Thoracic aorta (tissue), 2 donors: ENCODE results near the gene APOL1. TPM values are rescaled to one million over a fixed set of nuclear protein-coding genes. Genes with fewer than 3 reads are reported as not detected.
"Not testable (repeated sequence)": the region's sequence is repeated elsewhere in the genome, so short reads cannot be mapped to it uniquely, and the experiment has no call there.

ENCODE experiments used
- ATAC-seq: fragments of 150-250 bp; one replicate; pipeline ENCODE4 v1.8.0; 2017; ENCODE audit warnings: low read depth; ENCODE audit not compliant: insufficient number of reproducible peaks, low FRiP score
- DNase-seq: peaks from one replicate; pipeline ENCODE4 v3.0.0-alpha.2; 2020; ENCODE audit warnings: low spot score
- H3K27ac ChIP-seq, 2 donors: fragments of 200-600 bp; sonication (generic); 1 replicate in 1 of 2; 2 replicates in 1 of 2; pipeline ENCODE4 v1.5.1; 2016; ENCODE audit warnings: mild to moderate bottlenecking in 2 of 2, moderate library complexity in 2 of 2
- H3K27me3 ChIP-seq: fragments of 200-600 bp; sonication (generic); replicated peaks from 2 replicates; pipeline ENCODE4 v1.6.0; 2016; ENCODE audit warnings: mild to moderate bottlenecking; ENCODE audit not compliant: insufficient read depth
- H3K36me3 ChIP-seq: fragments of 200-600 bp; sonication (generic); one replicate; pipeline ENCODE4 v1.5.1; 2016
- H3K4me1 ChIP-seq, 2 donors: fragments of 200-600 bp; sonication (generic); 1 replicate in 1 of 2; 2 replicates in 1 of 2; pipeline versions ENCODE4 v1.5.1 to v1.6.0; 2016; ENCODE audit warnings: low read depth in 2 of 2, mild to moderate bottlenecking in 1 of 2; ENCODE audit not compliant: control insufficient read depth in 1 of 2
- H3K4me3 ChIP-seq: fragments of 200-600 bp; sonication (generic); 2 replicates; pipeline ENCODE4 v1.5.1; 2016; ENCODE audit warnings: mild to moderate bottlenecking
- H3K9me3 ChIP-seq: fragments of 200-600 bp; sonication (generic); 2 replicates; pipeline ENCODE4 v1.5.1; 2016
- CTCF ChIP-seq: fragments of 200-600 bp; sonication (generic); IDR thresholded peaks from one replicate; pipeline ENCODE4 v1.5.1; 2019; ENCODE audit warnings: antibody characterized with exemption
- total RNA-seq, 2 donors: library from RNA; depleted of rRNA; stranded (reverse); fragments of >200 nt; gene quantifications; one replicate each; pipeline versions ENCODE4 v1.1.0 to v1.2.3, GENCODE V29; 2016

The APOL1 gene
- total RNA-seq, 2 donors from 2014 or later = 40.1 to 47.3 TPM

- no peak overlapping the region for H3K4me3 ChIP-seq
- H3K9me3 ChIP-seq = no peaks in the 10 kb centered on the region
- H3K27me3 ChIP-seq = no peaks in the 10 kb centered on the region
- no peak overlapping the region for H3K27ac ChIP-seq
- H3K4me1 ChIP-seq = peaks cover 9 to 41% of the 10 kb centered on the region in 2 donors
- no peaks in the 10 kb centered on the region for H3K36me3 ChIP-seq
- ATAC-seq (no peak), DNase-seq (no peak)
- no peak for TF ChIP-seq CTCF
Measured at GRCh38 chr22:36256478-36256877, 3.5 kb downstream of the APOL1 start.

GRCh38 chr22:36257308-36257707 is 4.4 kb downstream of the APOL1 start:
- ATAC-seq (no peak), DNase-seq (no peak)
- Histone ChIP-seq H3K27me3 (no peaks in the 10 kb centered on the region), H3K36me3 (no peaks in the 10 kb centered on the region), H3K9me3 (no peaks in the 10 kb centered on the region), H3K27ac (no peak overlapping the region), H3K4me3 (no peak overlapping the region), H3K4me1 (peaks cover 9 to 41% of the 10 kb centered on the region in 2 donors)
- no peak for TF ChIP-seq CTCF

- TF ChIP-seq CTCF = no peak
- Histone ChIP-seq H3K27me3 (no peaks in the 10 kb centered on the region), H3K4me3 (no peak overlapping the region), H3K4me1 (peaks cover 9 to 36% of the 10 kb centered on the region in 2 donors), H3K27ac (no peak overlapping the region), H3K36me3 (no peaks in the 10 kb centered on the region), H3K9me3 (no peaks in the 10 kb centered on the region)
- ATAC-seq (no peak), DNase-seq (no peak)
Measured at GRCh38 chr22:36257948-36258670, 5.2 kb downstream of the APOL1 start.

GRCh38 chr22:36258701-36259614 is 6.0 kb downstream of the APOL1 start:
- H3K9me3 ChIP-seq = no peaks in the 10 kb centered on the region
- H3K4me3 ChIP-seq = no peak overlapping the region
- H3K27ac ChIP-seq = peak overlapping the region in 1 of 2 donors; percentile 21
- ATAC-seq (no peak), DNase-seq (no peak)
- TF ChIP-seq CTCF = no peak
- H3K4me1 ChIP-seq = peaks cover 3 to 28% of the 10 kb centered on the region in 2 donors
- H3K36me3 ChIP-seq = no peaks in the 10 kb centered on the region
- no peaks in the 10 kb centered on the region for H3K27me3 ChIP-seq

- no peaks in the 10 kb centered on the region for H3K9me3 ChIP-seq
- ATAC-seq (no peak), DNase-seq (no peak)
- no peak for TF ChIP-seq CTCF
- no peaks in the 10 kb centered on the region for H3K36me3 ChIP-seq
- peaks cover 0 to 20% of the 10 kb centered on the region in 2 donors for H3K4me1 ChIP-seq
- no peak overlapping the region for H3K4me3 ChIP-seq
- H3K27ac ChIP-seq = no peak overlapping the region
- H3K27me3 ChIP-seq = no peaks in the 10 kb centered on the region
Measured at GRCh38 chr22:36259615-36260300, 6.8 kb downstream of the APOL1 start.

GRCh38 chr22:36261675-36262074 is 8.7 kb downstream of the APOL1 start:
- DNase-seq, H3K9me3 ChIP-seq, ATAC-seq, H3K36me3 ChIP-seq, H3K27me3 ChIP-seq, H3K4me3 ChIP-seq, H3K27ac ChIP-seq: not testable (repeated sequence)
- H3K4me1 ChIP-seq = peaks cover 0 to 13% of the 10 kb centered on the region in 2 donors

- H3K27ac ChIP-seq, H3K36me3 ChIP-seq, H3K9me3 ChIP-seq, ATAC-seq, DNase-seq, H3K27me3 ChIP-seq, H3K4me3 ChIP-seq: not testable (repeated sequence)
- peaks cover 0 to 13% of the 10 kb centered on the region in 2 donors for H3K4me1 ChIP-seq
Measured at GRCh38 chr22:36262307-36262706, 9.4 kb downstream of the APOL1 start.
